Fibroblast of mammary gland (primary cell): ENCODE results near the gene SMAD7.

Source experiments
- DNase-seq: peaks from one replicate; pipeline ENCODE4 v3.0.0-alpha.2; 2010; ENCODE audit warnings: low read depth
- H3K4me3 ChIP-seq: 2 replicates; pipeline ENCODE4 v1.5.1; 2011; ENCODE audit warnings: low read depth, mild to moderate bottlenecking, low read length, moderate library complexity; ENCODE audit not compliant: control insufficient read depth
- CTCF ChIP-seq: conservative IDR thresholded peaks from 2 replicates; pipeline ENCODE4 v1.5.1; 2011; ENCODE audit warnings: low read depth, low read length, inconsistent platforms; ENCODE audit not compliant: control insufficient read depth, insufficient read depth

The SMAD7 gene

GRCh38 chr18:48991319-48991660 lies 40.5 kb upstream of the SMAD7 start:
- no peak for TF ChIP-seq CTCF
- H3K4me3 ChIP-seq, result no peak overlapping the region
- no peak for DNase-seq

DNA sequence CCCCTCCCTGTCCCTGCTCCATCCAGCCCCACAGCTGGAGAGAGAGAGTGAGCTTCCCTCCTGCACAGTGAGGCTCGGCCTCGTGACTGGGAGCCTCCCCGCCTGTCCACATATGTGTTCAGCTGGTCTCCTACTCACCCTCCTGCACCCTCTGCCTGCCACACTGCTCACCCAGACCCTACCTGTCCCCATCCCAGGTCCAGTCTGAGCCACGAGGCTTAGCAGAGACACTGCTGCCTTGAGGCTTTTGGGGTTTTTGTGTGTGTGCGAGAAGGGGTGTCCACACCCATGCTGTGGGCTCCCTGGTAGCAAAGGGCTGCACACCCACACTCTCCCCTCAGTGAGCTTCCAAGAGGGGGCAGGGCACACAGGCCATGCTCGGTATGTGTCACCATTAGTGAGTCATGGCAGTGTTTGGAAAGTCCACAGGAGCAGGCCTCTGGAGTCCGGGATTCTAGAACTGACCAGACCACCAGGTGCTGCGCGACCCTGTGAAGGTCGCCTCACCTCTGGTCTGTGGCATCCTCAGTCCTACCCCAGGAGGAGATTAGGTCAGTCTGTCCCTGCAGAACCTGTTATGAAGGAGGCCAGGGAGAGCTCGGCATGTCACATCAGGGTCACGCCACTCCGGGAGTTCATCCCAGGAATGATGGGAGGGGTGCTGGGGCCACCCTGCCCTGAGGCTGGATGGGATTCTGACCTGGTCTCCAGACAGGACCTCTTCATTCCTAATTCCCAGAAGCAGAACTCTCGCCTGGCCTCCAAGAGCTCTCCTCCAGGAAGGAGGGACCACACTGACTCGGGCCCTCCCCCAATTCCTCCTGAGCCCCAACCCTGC lies 39.9 kb upstream of the SMAD7 start:
- H3K4me3 ChIP-seq, result no peak overlapping the region
- peak; percentile 71 for DNase-seq
- no peak for TF ChIP-seq CTCF

DNA sequence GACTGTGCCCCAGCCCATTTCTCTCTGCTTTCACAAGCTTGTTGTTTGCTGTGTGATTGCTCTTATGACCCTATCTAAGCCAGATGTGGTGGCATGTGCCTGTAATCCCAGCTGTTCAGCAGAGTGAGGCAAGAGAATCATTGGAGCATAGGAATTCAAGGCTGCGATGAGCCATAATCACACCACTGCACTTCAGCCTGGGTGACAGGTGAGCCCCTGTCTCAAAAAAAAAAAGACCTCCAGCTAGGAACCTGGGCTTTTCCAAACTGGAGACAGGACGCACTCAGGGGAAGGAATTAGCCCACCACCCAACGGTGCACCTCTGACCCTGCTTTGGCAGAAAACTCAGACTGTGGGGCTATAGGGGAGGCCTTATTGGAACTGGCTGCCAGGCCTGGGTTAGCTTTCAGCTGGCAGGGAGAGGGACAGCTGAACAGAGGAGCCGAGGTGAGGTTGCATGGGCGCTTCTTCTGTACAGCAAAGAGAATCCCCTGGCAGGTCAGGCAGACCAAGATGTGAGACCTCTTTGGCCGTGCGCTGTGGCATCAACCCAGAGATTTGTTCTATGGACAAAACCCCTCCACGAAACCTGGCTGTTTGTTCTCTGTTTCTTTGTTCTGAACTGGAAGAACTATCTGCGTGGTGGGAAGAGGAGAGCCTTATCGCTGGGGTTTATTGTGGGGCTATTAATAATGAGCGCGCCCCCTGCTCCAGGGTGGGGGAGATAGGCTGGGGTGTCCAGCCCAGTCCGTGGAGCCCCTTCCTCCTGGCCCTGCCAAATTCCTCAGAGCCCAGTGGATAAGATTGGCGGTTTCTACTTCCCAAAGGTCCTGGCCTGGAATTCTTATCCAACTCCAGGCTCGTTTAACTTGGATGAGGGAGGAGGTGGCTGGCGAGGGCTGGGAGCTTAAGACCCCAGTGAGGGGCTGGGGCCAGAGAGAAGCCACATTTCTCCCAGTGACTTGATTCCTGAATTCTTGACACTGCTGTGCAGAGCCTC lies 38.8 kb upstream of the SMAD7 start:
- peak; percentile 31 for DNase-seq
- H3K4me3 ChIP-seq, result no peak overlapping the region
- TF ChIP-seq CTCF, result no peak

- DNase-seq, result no peak
- H3K4me3 ChIP-seq, result no peak overlapping the region
- no peak for TF ChIP-seq CTCF
Measured at GRCh38 chr18:48988508-48989303, 37.9 kb upstream of the SMAD7 start.

GRCh38 chr18:48987821-48988220 lies 37.1 kb upstream of the SMAD7 start:
- no peak for DNase-seq
- no peak for TF ChIP-seq CTCF
- no peak overlapping the region for H3K4me3 ChIP-seq
